Panc1 (cell line): Measurements from ENCODE around the gene TMEM86A.

Experiments used
- CTCF ChIP-seq: fragments of 450-650 bp; IDR thresholded peaks from 2 replicates; pipeline ENCODE4 v1.5.1; 2017; ENCODE audit warnings: mild to moderate bottlenecking
- POLR2AphosphoS5 ChIP-seq: IDR thresholded peaks from 2 replicates; pipeline ENCODE4 v1.6.1; 2012; ENCODE audit warnings: mild to moderate bottlenecking, low read depth, low read length, moderate library complexity
- REST ChIP-seq, 2 experiments: IDR thresholded peaks; 2 replicates each; pipeline ENCODE4 v1.6.1; 2011 to 2012; ENCODE audit warnings: low read depth in 2 of 2, control low read depth in 1 of 2, low read length in 1 of 2, mild to moderate bottlenecking in 1 of 2, moderate library complexity in 1 of 2; ENCODE audit not compliant: insufficient read depth in 1 of 2

- TF ChIP-seq CTCF (no peak), REST (IDR thresholded peaks at IDR 0.05; ENCODE audit: insufficient read depth in 1 of 2, low read depth in 2 of 2, low read length in 1 of 2) (no peak), POLR2AphosphoS5 (no peak)
These were observed 31.4 kb downstream of the TMEM86A start for GRCh38 chr11:18730020-18730419.
